Stimulated activated CD8-positive, alpha-beta memory T cell treated with anti-CD3 and anti-CD28 coated beads, Interleukin-12 subunit alpha, Interleukin-12 subunit beta, amount 100 ng/mL, for 1 hour (primary cell): ENCODE measurements around the gene HECTD4.
"Not testable (repeated sequence)": the region's sequence is repeated elsewhere in the genome, so short reads cannot be mapped to it uniquely, and the experiment has no call there.

Experiments
- DNase-seq: peaks from one replicate; pipeline ENCODE4 v3.0.0-alpha.2; 2020; ENCODE audit warnings: low read depth

HECTD4 gene

GRCh38 chr12:112407683-112408082 is 25.5 kb upstream of the HECTD4 start:
- DNase-seq, result not testable (repeated sequence)

- DNase-seq, result no peak
These were observed 24.6 kb upstream of the HECTD4 start for GRCh38 chr12:112406519-112407488.

GRCh38 chr12:112401903-112402498 is 19.8 kb upstream of the HECTD4 start:
- no peak for DNase-seq

- DNase-seq, result no peak
These were observed 18.8 kb upstream of the HECTD4 start for GRCh38 chr12:112401054-112401453.

GRCh38 chr12:112393328-112393727 is 11.1 kb upstream of the HECTD4 start:
- no peak for DNase-seq

- not testable (repeated sequence) for DNase-seq
These were observed 7.9 kb upstream of the HECTD4 start for GRCh38 chr12:112389922-112390654.

GRCh38 chr12:112389228-112389627 is 7.0 kb upstream of the HECTD4 start:
- DNase-seq, result no peak

- no peak for DNase-seq
These were observed 4.5 kb upstream of the HECTD4 start for GRCh38 chr12:112386726-112387125.

- DNase-seq, result no peak
These were observed 635 bp upstream of the HECTD4 start for GRCh38 chr12:112382866-112383265.

GRCh38 chr12:112381406-112381882 is 787 bp downstream of the HECTD4 start:
- no peak for DNase-seq

GRCh38 chr12:112380663-112381405 is 1.4 kb downstream of the HECTD4 start:
- no peak for DNase-seq

- DNase-seq, result no peak
These were observed 7.1 kb downstream of the HECTD4 start for GRCh38 chr12:112375105-112375504.

GRCh38 chr12:112374166-112374740 is 8.0 kb downstream of the HECTD4 start:
- DNase-seq, result no peak

- DNase-seq, result no peak
These were observed 11.2 kb downstream of the HECTD4 start for GRCh38 chr12:112370868-112371510.

- DNase-seq, result no peak
These were observed 12.0 kb downstream of the HECTD4 start for GRCh38 chr12:112370199-112370598.

- DNase-seq, result no peak
These were observed 13.4 kb downstream of the HECTD4 start for GRCh38 chr12:112368856-112369255.

GRCh38 chr12:112367965-112368364 is 14.3 kb downstream of the HECTD4 start:
- DNase-seq, result no peak

- no peak for DNase-seq
These were observed 19.9 kb downstream of the HECTD4 start for GRCh38 chr12:112362310-112362709.

- no peak for DNase-seq
These were observed 21.0 kb downstream of the HECTD4 start for GRCh38 chr12:112361271-112361670.

- DNase-seq, result no peak
These were observed 22.9 kb downstream of the HECTD4 start for GRCh38 chr12:112359290-112359689.

GRCh38 chr12:112357214-112357613 is 25.0 kb downstream of the HECTD4 start:
- no peak for DNase-seq
